HS-5 (cell line): ENCODE results near the gene MYO1H.
A peak's percentile ranks its signal among the peaks of the same experiment; 100 is the strongest.

ENCODE experiments used
- DNase-seq: peaks from one replicate; pipeline ENCODE4 v3.0.0-alpha.2; 2012; ENCODE audit warnings: low read depth

MYO1H gene

DNA sequence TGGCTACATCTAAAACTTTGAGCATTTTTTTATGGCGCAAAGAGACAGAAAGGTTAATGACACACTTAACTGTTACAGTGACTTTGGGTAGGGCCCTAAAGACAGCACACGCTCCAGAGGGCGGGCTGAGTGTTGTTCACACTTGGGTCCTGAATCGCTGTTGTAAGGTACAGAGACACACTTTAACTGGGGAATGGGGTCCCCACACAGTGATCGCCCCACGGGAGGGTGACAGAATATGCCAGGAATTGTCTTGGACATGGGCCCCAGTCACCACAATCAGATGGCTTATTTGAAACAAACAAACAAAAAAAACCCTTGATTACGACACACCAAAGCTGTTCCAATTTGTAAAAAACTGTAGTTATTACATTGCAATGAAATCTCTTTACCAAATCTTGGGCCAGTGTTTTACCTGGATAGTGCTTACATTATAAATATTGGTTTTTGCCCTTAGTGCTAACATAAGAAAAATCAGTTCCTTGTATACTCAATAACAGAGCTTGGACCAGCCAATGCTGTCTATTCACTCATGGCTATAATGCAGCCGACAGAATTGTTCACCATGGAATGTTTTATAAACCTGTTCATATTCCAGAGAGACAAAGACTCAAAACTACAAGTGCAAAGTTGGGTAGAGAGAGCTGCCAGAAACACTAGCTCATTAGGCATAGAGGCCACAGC, 101.1 kb downstream of the MYO1H start:
- no peak for DNase-seq

DNA sequence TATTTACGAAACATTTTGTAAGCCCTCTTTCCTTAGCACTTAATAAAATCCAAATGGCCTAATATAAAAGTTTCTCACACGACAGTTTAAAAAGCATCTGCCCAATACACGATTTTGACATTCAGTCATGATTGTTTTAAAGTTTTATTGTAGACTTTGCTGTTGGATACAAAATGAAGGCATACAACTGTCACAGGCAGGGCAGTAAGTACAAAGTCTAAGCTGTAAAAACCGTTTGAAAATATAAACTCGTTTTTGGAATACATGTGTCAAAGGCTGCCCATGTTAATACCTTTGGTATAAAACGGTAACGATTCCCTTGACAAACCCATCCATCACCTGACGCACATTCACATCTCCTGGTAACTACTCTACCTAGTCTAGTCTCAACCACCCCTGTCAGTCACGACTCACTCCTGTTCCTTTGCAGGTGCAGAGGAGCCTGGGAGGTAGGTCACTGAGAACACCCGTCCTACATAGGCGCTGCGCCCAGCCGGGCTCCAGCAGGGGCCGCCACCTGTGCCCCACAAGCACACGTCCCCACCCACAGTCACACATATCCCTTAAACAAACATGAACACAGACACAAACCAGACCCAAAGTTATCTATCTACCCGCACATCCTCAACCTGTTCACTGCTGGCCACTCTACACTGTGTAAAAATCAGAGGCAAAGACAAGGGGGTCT, 102.3 kb downstream of the MYO1H start:
- DNase-seq, result no peak

DNA sequence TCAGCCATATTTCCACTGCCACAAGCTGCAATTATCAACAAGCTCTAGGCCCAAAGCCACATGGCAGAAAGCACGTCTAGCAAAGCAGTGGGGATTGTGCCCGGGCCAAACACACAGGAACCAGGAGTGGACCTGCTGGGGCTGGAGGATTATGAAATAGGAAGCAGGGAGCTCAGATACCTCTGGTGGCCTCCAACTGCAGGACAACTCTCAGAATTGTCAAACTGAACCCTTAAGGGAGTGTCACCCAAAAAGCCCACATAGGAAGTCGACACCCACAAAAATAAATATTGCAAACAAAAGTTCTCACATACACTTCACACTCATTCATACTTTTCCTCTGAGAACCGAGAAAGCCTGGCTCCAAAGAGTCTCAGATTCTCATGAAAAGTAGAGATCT, 103.3 kb downstream of the MYO1H start:
- no peak for DNase-seq

GRCh38 chr12:109451400-109451799, 103.7 kb downstream of the MYO1H start:
- DNase-seq, result no peak

- no peak for DNase-seq
Observed at GRCh38 chr12:109452489-109452888, 104.8 kb downstream of the MYO1H start.

GRCh38 chr12:109455706-109456105, 108.0 kb downstream of the MYO1H start:
- DNase-seq, result no peak

DNA sequence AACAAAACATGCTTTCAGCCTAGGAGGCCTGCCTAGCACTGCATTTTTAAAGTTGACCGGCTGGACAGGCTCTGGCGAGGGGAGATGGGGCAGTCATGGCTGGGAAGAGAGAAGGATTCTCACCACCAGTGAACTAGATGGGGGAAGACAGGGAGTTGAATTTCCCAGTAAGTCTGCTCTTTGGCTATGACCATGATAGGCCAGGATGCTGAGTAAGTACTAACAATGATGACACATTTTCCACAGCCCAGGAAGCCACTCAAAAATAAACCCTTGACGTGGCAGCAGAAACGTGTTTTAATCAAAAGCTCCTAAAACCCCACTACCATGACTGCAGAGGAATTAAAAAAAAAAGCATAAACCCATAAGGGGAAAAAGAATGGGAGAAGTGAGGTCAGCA, 110.4 kb downstream of the MYO1H start:
- no peak for DNase-seq

- DNase-seq, result no peak
Observed at GRCh38 chr12:109458771-109459208, 111.1 kb downstream of the MYO1H start.

GRCh38 chr12:109459247-109459646, 111.5 kb downstream of the MYO1H start:
- DNase-seq, result no peak

GRCh38 chr12:109460538-109460937, 112.8 kb downstream of the MYO1H start:
- no peak for DNase-seq

- no peak for DNase-seq
Observed at GRCh38 chr12:109461049-109461845, 113.5 kb downstream of the MYO1H start.

GRCh38 chr12:109461846-109462756, 114.4 kb downstream of the MYO1H start:
- DNase-seq, result peak; percentile 95

GRCh38 chr12:109462868-109463692, 115.4 kb downstream of the MYO1H start:
- DNase-seq, result peak; percentile 95

- DNase-seq, result no peak
Observed at GRCh38 chr12:109463756-109464155, 116.1 kb downstream of the MYO1H start.

DNA sequence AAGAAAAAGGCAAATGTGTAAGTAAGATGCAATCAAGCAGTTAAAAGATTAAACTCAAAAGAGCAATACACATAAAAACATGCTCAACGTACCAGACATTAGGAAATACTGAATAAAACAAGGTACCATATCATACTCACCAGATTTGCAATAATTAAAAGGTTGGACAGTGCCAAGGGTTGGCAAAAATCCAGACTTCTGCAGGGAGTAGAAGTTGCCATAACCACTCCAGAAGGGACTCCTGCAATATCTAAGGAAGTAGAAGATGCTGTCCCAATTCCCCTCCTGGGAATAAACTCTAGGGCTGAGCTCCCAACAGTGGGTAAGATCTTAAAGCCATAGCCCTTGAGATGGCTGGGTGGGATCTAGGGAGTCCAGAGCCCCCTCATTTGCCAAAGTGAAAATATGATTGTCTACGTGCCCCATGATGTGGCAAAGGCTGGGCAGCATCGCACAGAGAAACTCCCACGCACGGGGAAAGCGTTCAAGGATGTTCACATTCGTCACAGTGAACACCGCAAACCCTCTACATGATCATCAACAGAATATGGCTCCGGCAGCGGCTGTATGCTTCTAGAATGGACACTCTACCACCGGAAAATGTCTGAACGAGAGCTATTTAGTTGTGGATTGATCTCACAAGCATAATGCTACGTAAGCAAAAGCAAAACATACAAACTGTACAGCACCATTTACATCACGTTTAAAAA, 117.1 kb downstream of the MYO1H start:
- no peak for DNase-seq

GRCh38 chr12:109466305-109466704, 118.6 kb downstream of the MYO1H start:
- no peak for DNase-seq

DNA sequence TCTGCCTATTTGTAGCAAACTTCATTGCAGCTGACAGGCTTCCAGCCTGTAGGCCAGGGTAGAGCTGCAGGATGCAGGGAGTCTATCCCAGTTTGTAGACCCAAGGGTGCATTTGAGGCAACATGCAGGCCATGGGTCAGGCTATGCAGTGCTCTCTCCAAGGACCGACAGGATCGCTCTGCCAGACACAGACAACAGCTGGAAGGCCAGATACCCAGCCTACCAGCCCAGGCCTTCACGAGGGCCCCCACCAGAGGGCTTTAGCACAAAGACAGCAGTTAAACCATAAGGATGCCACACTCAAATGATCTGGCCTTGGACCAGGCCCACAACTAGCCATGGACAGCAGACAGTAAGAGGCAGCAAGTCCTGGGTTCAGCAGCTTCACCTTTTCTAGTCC, 119.1 kb downstream of the MYO1H start:
- no peak for DNase-seq

- DNase-seq, result no peak
Observed at GRCh38 chr12:109467978-109468676, 120.4 kb downstream of the MYO1H start.

- no peak for DNase-seq
Observed at GRCh38 chr12:109469517-109469916, 121.8 kb downstream of the MYO1H start.

GRCh38 chr12:109473006-109473405, 125.3 kb downstream of the MYO1H start:
- DNase-seq, result no peak
